NCI-H2196 (cell line): Measurements from ENCODE around the gene PHOSPHO2.

Experiments
- DNase-seq: peaks from one replicate; lab custom pipeline; 2025; ENCODE audit not compliant: unreplicated experiment; lab: John Stamatoyannopoulos, UW

Gene PHOSPHO2

DNA sequence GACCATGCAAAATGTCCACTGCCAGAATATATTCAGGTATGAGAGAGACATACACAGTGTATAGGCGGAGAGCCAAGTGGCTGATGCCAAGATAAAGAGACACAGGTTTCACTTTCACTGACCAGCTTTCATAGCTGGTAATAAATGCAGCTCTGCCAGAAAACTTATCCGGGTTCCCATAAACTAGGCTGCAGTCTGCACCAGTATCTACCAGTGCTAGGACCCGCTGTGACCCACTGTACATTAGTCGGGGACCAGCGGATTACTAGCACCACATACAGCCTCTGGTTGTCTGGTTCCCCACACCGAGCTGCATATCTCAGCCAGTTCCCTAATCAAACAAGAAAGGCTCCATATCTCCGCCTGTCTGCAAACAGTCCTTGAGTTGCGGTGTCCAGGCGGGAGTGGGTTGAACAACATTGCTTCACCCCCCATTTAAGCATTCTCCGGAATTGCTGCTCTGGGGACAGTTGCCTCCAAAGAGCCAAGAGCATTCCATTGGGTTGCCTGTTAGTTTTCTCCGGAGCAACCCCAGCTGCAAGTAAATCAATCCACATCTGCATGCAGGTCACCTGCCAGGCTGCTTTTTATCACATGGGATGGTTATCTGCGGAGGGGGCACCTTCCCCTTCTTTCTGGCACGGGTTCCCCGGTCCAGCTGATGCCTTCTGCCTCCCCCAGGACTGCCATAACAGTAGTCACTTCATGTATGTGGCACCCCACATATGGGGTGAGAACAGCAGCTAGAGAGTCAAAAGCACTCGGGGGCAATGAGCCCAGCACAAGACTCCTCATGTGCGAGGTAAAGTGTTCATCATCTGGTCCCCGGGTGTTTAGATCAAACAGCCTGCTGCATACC, 21.3 kb downstream of the PHOSPHO2 start:
- peak; percentile 64 for DNase-seq

DNA sequence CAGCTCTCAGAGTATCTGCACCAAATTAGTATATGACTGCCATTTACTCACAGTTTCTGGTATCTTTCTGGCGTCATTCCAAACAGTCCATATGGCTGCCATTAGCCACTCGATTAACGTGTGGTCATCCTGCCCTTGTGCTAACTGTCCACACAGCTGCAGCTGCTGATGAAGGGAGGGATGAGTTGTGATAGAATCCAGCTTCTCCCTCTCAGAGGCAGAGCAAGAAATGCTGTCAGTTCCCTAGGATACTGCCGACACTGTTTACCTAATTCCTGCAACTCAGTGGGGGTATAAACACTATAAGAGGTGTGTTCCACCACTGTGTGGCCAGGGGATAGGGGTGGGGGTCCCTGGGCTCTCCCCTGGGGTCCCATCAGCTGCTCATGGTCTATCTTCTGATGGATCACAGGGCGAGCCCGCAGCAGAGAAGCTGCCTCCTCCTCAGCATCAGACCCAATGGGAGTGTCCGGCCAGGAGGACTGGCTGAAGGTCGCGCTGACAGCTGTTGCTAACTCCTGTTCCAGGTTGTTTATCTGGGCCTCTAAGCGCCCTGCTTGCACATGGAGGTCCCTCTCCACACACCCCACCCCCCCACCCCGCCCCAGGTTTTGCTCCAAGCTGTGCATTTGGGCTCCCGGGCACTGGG, 22.1 kb downstream of the PHOSPHO2 start:
- DNase-seq: peak; percentile 34

DNA sequence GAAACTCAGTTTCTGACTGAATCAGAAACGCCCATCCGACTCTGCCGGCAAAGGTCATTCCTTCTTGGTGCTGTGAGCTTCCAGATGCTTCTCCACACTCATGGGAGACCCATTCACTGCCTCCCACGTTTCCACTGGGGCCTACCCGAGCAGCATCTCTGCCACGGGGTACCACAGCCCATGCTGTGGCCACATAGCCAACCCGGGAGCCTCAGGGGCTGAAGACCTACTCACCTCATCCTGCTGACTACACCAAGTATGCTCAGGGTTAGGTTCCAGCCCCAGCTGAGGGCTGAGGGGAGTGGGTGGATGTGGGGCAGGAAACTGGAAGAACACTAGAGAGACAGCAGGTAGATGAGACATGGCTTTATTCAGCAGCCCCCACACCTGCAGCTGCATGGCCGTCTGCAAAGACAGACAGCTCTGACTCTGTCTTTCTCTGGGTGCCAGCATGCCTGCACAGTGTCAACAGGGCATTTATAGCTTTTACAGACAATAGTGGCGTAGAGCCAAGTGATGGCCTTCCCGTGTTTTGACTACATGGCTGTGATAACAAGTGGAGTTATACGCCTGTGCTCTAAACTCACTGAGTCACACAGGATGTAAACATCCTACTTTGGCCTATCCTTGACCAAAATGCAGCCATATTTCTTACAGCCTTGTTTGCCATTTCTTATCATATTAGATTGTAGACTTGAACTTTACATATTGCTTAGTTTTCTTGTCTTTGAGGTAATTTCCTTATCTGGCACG, 22.8 kb downstream of the PHOSPHO2 start:
- peak; percentile 34 for DNase-seq

DNA sequence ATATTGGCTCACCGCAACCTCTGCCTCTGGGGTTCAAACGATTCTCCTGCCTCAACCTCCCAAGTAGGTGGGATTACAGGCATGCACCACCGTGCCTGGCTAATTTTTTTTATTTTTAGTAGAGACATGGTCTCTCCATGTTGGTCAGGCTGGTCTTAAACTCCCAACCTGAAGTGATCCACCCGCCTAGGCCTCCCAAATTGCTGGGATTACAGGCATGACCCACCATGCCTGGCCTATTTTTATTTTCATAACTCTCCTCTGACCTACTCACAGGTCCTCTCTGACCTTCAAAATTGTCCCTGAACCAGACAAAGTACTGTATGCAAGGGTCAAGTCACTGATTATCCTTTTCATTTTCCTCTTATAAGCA, 23.4 kb downstream of the PHOSPHO2 start:
- DNase-seq: no peak

DNA sequence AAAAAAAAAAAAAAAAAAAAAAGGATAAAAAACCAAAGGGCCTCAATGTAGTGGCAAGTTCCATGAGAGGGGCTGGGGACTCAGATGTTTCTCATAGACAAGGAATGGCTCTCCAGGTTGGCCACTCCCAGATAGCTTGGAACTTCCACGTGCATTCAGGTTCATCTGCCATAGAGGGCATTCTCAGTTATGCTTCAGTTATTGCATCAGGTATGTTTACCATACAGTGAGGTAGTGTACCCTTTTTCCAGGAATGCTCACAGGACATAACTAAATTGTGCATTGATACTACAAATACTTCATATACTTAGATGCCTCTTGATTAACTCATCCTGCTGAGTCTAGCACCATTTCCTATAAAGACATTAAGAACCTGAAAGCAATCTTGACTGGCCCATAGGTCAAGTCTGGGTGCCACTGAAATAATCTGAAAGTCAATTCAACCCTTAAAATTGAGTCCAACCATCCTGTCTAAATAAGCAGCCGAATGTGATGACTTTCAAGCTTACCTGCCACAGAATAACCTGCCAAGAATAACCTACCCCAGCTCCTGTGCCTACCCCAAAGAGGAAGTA, 24.7 kb downstream of the PHOSPHO2 start:
- DNase-seq: no peak

DNA sequence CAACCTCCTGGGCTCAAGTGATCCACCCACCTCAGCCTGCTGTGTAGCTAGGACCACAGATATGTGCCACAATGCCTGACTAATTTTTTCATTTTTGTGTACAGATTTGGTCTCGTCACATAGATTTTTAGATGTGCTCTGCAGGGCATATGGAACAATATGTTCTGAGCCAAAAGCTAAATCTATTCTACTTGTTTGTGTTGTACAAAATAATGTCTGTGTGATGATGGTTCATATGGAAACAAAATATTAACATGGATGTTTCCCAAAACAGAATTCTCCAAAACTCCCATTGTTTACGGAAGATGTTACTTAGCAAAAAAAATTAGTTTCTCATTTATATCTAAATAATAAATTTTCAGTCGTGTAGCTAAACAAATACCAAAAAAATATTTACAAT, 26.7 kb downstream of the PHOSPHO2 start:
- DNase-seq: no peak

DNA sequence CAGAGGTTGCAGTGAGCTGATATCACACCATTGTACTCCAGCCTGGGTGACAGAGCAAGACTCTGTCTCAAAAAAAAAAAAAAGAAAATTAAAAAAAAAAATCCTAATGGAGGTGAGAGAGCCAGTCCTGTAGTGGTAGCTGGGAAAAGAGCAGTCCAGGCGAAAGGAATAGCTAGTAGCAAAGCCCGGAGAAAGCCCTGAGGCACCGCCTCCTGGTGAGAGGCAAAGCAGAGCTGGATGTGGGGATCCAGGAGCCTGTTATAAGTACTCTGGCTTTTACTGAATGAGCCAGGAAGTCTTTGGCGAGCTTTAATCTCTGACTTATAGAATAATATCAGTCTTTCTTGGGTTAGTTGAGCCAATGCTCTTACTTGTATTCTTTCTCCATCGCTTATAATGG, 32.8 kb downstream of the PHOSPHO2 start:
- DNase-seq: no peak

DNA sequence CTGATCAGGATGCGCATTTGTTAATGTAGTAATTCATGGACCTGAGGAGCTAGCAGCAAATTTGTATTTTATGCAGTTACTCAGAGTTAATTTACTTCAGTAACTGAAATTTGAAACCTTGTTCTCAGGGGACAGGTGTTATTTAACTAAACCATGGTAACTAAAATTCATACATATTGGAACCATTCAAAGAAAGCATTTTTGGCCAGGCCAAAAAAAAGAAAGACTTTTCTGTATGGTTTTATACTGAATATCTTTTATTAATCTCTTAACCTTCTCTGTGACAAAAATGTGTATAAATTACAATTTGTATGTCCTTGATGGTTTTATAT, 35.0 kb downstream of the PHOSPHO2 start:
- no peak for DNase-seq

DNA sequence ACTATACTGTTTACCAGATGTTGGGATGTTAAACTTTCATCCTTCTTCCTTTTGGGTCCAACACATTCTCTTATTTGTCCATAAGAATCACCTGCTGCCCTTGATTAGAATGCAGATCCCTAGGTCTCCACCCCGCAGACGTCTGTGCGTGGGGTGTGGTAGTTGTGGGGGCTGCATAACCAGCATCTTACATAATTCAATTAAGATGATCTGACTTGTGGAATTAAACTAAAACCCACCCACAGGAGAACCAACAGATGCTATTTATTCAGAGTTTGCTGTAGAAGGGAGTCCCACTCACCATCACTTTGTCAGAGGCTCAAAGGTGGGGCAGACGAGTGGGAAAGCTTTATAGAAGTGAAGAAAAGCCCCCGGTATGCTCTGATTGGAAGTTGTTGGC, 37.8 kb downstream of the PHOSPHO2 start:
- no peak for DNase-seq

DNA sequence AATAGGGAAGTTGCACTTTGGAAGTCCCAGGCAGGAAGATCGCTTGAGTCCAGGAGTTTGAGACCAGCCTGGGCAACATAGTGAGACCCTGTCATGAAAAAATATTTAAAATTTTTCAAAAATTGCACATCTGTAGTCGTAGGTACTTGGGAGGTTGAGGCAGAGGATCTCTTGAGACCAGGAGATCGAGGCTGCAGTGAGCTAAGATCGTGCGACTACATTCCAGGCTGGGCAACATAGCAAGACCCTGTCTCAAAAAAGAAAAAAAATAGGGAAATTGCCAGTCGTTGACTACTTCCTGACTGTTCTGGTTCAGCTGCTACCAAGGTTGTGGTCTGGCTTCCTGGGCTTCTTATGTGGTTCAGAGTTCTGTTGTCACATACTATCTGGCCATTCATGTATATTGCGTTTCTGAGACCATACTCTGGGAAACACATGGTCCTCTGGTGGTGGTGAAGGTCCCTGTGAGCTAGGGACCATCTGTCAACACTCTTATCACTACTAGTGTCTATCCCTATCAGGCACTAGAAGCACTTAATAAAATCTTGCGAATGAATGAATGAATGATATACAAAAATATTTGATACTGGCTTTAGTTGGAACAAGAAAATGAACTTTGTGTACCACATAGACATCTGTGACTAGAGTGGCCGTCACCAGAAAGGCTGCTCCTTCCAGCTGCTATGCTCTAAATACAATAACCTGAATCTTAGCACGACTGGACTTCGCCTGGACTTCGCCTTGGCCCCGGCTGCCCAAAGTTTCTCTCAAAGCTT, 38.5 kb downstream of the PHOSPHO2 start:
- no peak for DNase-seq

DNA sequence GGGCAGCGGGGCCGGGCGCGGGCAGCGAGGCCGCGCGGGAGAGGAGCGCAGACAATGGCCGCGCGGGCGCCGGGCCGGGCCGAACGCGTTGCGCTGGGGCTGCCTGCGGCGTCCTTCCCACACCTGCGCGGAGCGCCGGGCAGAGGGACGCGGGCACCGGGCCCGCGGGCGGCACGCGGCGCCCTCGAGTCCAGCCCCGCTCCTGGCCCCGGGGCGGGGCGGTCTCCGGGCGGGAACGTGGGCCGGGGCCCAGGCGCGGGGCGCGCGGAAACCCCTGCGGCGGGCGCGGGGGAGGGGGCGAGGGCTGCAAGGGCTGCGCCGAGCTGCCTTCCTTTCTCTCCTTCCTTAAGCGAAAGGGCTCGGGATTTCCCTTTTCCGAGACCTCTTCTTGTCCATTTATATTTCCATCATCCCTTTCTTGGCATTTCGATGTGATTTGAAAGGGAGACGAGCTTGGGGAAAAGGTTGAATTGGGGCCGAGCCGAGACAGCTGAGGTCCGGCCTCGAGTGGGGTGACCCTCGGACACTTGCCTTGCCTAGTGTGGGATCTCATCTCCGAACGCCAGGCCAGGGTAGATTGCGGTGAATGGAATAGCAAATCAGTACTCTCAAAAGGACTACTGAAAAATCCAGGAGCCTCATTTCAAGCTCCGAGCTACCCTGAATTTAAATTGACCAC, 40.0 kb downstream of the PHOSPHO2 start:
- no peak for DNase-seq

DNA sequence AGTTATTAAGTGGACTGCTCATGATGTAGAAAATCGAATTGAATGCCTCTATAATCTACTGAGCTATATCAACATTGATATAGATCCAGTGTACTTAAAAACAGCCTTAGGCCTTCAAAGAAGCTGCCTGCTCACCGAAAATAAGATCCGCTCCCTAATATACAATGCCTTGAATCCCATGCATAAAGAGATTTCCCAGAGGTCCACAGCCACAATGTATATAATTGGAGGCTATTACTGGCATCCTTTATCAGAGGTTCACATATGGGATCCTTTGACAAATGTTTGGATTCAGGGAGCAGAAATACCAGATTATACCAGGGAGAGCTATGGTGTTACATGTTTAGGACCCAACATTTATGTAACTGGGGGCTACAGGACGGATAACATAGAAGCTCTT, 41.4 kb downstream of the PHOSPHO2 start:
- no peak for DNase-seq

DNA sequence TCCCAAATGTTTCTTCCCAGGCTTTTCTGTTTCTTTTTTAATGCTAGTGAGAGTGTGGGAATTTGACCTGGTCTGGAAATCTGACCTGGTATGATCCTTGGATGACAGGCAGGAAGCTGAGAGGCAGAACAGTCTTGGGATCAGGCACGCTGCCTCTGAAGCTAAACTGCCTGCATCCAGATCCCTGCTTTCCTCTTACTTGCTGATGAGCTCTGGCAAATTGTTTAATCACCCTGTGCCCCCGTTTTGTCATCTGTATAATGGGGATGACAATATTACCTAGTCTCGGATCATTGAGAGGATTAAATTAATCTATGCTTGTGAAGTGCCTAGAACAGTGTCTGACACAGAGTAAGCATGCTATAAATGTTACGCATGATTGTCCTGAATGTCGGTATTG, 42.6 kb downstream of the PHOSPHO2 start:
- DNase-seq: no peak

DNA sequence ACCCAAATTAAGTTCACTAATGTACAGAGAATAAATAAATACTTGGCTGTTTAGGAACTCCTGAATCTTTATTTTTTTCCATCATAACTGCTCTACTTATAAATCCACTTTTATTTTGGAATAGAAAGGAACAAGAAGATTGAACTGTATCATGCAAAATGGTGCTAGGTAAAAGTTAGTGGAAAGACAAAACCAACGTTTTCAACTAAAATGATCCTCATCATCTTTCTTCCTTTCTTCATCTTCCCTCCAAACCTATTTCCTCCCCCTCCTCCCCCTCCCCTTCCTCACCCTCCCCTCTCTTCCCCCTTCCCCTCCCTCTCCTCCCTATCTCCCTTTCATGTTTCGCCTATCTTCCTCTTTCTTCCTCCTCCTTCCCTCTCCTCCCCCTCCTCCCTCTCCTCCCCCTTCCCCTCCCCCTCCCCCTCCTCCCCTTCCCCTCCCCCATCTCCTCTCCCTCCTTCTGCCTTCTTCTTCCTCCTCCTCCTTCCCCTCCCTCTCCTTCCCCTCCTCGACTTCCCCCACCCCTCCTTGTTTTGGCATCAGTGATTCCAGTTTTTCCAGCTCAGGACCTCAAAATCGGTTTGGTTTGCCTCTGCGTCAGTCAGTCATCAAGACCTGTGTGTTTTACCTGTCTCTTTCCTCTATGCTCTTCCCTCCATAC, 44.4 kb downstream of the PHOSPHO2 start:
- DNase-seq: no peak

DNA sequence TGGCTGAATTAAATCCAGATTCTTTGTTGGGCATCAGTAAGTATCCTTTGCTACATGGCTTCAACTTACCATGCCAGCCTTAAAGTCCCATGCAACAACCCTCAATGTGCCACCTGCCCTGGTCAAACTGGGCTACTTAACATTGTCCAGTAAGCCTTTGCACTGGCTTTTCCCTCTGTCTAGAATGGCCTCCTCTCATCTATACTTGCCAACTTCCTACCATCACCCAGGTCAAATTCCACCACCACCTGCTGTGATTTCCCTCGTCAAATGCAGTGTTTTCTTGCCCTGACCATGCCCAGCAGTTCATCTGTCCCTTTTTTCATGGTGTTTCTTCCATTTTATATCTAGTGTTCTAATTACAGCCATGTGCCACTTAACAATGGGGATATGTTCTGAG, 45.1 kb downstream of the PHOSPHO2 start:
- DNase-seq: no peak

DNA sequence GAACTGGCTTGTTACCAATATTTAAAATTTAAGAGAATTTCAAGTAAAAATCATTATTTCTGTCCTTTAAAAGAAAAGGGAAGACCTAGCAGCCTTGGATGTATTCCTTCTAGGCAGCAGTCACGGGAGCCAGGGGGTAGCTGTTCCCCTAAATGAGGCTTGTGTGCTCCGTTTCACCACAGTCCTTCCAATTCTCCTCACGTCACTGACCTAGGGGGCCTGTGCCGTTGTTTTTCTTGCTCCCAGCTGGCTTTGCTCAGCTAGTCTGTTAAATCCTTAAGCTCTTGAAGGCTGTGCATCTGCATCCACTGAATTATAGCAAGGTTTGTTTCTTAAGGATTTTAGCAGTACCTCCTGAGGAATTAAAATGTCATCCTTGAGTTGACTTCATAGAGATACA, 49.3 kb downstream of the PHOSPHO2 start:
- no peak for DNase-seq

DNA sequence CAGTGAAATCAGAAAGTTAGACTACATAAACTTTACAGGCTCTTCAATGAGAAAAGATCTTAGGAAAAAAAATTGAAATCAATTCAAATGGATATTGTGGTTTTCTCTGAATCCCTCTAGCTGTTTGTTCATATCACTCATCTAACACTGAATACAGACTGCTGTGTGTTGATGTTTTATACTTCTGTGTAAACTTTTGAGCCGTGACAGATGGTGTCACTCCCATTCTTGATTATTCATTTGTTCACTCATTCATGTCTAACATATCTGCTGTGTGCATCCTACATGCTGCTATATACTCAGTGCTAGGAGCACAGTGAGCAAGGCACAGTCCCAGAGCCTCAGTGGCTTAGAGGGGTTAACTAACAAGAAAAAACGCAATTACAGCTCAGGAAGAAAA, 52.0 kb downstream of the PHOSPHO2 start:
- no peak for DNase-seq

DNA sequence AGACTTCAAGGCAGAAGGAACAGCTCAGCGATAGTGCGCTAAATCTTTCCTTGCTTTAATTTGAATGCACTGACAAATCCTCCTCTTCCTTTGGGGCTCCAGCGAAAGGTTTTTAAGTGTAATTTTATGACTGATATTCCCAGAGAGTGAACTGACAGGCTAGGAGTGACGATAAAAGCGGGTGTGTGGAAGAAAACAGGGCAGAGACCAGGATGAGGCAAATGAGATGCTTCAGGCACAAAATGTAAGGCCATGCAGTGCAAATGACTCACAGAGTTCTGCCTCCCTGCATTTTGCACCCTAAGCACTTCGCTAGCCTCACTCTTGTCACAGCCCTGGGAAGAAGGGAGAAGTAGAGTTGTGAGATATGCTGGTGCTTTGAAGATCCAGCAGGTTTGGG, 54.0 kb downstream of the PHOSPHO2 start:
- DNase-seq: no peak
